ENCODE measurements around the gene CDYL2.

Gene CDYL2

GRCh38 chr16:80691111-80691741 lies 113.2 kb downstream of the CDYL2 start:
- TF ChIP-seq, protein P1, sequence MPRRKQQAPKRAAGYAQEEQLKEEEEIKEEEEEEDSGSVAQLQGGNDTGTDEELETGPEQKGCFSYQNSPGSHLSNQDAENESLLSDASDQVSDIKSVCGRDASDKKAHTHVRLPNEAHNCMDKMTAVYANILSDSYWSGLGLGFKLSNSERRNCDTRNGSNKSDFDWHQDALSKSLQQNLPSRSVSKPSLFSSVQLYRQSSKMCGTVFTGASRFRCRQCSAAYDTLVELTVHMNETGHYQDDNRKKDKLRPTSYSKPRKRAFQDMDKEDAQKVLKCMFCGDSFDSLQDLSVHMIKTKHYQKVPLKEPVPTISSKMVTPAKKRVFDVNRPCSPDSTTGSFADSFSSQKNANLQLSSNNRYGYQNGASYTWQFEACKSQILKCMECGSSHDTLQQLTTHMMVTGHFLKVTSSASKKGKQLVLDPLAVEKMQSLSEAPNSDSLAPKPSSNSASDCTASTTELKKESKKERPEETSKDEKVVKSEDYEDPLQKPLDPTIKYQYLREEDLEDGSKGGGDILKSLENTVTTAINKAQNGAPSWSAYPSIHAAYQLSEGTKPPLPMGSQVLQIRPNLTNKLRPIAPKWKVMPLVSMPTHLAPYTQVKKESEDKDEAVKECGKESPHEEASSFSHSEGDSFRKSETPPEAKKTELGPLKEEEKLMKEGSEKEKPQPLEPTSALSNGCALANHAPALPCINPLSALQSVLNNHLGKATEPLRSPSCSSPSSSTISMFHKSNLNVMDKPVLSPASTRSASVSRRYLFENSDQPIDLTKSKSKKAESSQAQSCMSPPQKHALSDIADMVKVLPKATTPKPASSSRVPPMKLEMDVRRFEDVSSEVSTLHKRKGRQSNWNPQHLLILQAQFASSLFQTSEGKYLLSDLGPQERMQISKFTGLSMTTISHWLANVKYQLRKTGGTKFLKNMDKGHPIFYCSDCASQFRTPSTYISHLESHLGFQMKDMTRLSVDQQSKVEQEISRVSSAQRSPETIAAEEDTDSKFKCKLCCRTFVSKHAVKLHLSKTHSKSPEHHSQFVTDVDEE (CRISPR knock-in tag; IDR thresholded peaks at IDR 0.05), result no peak
- TF ChIP-seq ISL1 (CRISPR knock-in tag; IDR thresholded peaks at IDR 0.05) (no peak), RARB (CRISPR knock-in tag; IDR thresholded peaks at IDR 0.05) (no peak), ZNF70 (CRISPR knock-in tag; IDR thresholded peaks at IDR 0.05) (no peak), CSDC2 (CRISPR knock-in tag; IDR thresholded peaks at IDR 0.05) (no peak), ESRRG (CRISPR knock-in tag; IDR thresholded peaks at IDR 0.05) (no peak), ZNF8 (CRISPR knock-in tag; IDR thresholded peaks at IDR 0.05) (no peak), ZNF565 (CRISPR knock-in tag; conservative IDR thresholded peaks at IDR 0.05; ENCODE audit: low read depth) (no peak), ARNTL (CRISPR knock-in tag; IDR thresholded peaks at IDR 0.05; ENCODE audit: borderline replicate concordance, low read depth) (no peak), OSR1 (CRISPR knock-in tag; IDR thresholded peaks at IDR 0.05) (no peak), POU6F1 (CRISPR knock-in tag; IDR thresholded peaks at IDR 0.05; ENCODE audit: borderline replicate concordance, low read depth) (no peak), ZFP30 (CRISPR knock-in tag; IDR thresholded peaks at IDR 0.05) (no peak), ZFP3 (CRISPR knock-in tag; IDR thresholded peaks at IDR 0.05) (no peak)
- TF ChIP-seq, protein P2, sequence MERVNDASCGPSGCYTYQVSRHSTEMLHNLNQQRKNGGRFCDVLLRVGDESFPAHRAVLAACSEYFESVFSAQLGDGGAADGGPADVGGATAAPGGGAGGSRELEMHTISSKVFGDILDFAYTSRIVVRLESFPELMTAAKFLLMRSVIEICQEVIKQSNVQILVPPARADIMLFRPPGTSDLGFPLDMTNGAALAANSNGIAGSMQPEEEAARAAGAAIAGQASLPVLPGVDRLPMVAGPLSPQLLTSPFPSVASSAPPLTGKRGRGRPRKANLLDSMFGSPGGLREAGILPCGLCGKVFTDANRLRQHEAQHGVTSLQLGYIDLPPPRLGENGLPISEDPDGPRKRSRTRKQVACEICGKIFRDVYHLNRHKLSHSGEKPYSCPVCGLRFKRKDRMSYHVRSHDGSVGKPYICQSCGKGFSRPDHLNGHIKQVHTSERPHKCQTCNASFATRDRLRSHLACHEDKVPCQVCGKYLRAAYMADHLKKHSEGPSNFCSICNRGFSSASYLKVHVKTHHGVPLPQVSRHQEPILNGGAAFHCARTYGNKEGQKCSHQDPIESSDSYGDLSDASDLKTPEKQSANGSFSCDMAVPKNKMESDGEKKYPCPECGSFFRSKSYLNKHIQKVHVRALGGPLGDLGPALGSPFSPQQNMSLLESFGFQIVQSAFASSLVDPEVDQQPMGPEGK (CRISPR knock-in tag; IDR thresholded peaks at IDR 0.05; ENCODE audit: borderline replicate concordance), result no peak
- no peak for ATAC-seq

DNA sequence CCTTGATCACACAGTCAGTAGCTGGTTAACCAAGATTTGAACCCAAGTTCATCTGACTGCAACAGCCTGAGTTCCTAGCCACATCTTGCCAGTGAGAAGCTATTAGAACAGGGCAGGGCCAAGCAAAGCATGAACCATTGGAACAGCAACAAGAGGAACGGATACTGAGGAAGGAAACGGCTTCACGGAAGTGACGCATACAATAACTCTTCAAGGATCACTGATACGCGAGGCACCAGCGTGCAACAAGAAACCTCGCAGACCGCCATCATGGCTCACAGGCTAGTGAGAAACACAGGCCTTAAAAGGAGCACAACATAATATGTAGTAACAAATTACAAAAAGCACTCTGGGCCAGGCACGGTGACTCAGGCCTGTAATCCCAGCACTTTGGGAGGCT lies 114.9 kb downstream of the CDYL2 start:
- TF ChIP-seq ZNF8 (CRISPR knock-in tag; IDR thresholded peaks at IDR 0.05), result no peak
- TF ChIP-seq, protein P3, sequence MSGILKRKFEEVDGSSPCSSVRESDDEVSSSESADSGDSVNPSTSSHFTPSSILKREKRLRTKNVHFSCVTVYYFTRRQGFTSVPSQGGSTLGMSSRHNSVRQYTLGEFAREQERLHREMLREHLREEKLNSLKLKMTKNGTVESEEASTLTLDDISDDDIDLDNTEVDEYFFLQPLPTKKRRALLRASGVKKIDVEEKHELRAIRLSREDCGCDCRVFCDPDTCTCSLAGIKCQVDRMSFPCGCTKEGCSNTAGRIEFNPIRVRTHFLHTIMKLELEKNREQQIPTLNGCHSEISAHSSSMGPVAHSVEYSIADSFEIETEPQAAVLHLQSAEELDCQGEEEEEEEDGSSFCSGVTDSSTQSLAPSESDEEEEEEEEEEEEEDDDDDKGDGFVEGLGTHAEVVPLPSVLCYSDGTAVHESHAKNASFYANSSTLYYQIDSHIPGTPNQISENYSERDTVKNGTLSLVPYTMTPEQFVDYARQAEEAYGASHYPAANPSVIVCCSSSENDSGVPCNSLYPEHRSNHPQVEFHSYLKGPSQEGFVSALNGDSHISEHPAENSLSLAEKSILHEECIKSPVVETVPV (CRISPR knock-in tag; IDR thresholded peaks at IDR 0.05), result no peak
- no peak for TF ChIP-seq SNAI2 (CRISPR knock-in tag; IDR thresholded peaks at IDR 0.05)
- no peak for TF ChIP-seq OSR1 (CRISPR knock-in tag; IDR thresholded peaks at IDR 0.05)
- TF ChIP-seq, protein P4, sequence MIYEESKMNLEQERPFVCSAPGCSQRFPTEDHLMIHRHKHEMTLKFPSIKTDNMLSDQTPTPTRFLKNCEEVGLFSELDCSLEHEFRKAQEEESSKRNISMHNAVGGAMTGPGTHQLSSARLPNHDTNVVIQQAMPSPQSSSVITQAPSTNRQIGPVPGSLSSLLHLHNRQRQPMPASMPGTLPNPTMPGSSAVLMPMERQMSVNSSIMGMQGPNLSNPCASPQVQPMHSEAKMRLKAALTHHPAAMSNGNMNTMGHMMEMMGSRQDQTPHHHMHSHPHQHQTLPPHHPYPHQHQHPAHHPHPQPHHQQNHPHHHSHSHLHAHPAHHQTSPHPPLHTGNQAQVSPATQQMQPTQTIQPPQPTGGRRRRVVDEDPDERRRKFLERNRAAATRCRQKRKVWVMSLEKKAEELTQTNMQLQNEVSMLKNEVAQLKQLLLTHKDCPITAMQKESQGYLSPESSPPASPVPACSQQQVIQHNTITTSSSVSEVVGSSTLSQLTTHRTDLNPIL (CRISPR knock-in tag; IDR thresholded peaks at IDR 0.05; ENCODE audit: low read depth), result no peak
- TF ChIP-seq ZFP3 (CRISPR knock-in tag; IDR thresholded peaks at IDR 0.05), result no peak
- no peak for TF ChIP-seq TOX (CRISPR knock-in tag; IDR thresholded peaks at IDR 0.05; ENCODE audit: borderline replicate concordance)
- no peak for TF ChIP-seq ZNF70 (CRISPR knock-in tag; IDR thresholded peaks at IDR 0.05)
- TF ChIP-seq GLIS3 (CRISPR knock-in tag; IDR thresholded peaks at IDR 0.05), result no peak
- TF ChIP-seq BACH2 (CRISPR knock-in tag; IDR thresholded peaks at IDR 0.05; ENCODE audit: borderline replicate concordance), result no peak
- no peak for TF ChIP-seq ESRRG (CRISPR knock-in tag; IDR thresholded peaks at IDR 0.05)
- no peak for ATAC-seq

DNA sequence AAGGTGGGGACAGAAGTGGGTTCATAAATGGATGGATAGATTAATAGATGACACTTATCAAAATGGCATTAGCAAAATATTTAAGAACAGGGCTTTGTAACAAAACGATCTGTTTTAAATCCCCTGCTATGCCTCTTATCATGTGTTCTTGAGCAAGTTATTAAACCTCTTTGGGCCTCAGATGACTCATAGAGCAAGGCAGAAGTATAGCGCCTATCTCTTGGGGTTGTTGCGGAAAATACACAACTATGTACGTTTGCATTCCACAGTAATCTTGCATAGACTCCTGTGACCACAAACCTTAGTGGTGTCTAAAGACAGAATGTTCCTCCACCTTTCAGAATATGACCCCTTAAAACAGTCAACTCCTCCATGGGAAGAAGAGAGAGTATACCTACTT lies 116.8 kb downstream of the CDYL2 start:
- ATAC-seq, result no peak
- TF ChIP-seq ZNF8 (CRISPR knock-in tag; IDR thresholded peaks at IDR 0.05) (no peak), RARB (CRISPR knock-in tag; IDR thresholded peaks at IDR 0.05) (no peak), ZNF70 (CRISPR knock-in tag; IDR thresholded peaks at IDR 0.05) (no peak), PPARA (CRISPR knock-in tag; IDR thresholded peaks at IDR 0.05; ENCODE audit: borderline replicate concordance) (no peak), ARNTL (CRISPR knock-in tag; IDR thresholded peaks at IDR 0.05; ENCODE audit: borderline replicate concordance, low read depth) (no peak), ZNF565 (CRISPR knock-in tag; conservative IDR thresholded peaks at IDR 0.05; ENCODE audit: low read depth) (no peak), GLIS3 (CRISPR knock-in tag; IDR thresholded peaks at IDR 0.05) (no peak), TOX (CRISPR knock-in tag; IDR thresholded peaks at IDR 0.05; ENCODE audit: borderline replicate concordance) (no peak), ZFP30 (CRISPR knock-in tag; IDR thresholded peaks at IDR 0.05) (no peak), SNAI2 (CRISPR knock-in tag; IDR thresholded peaks at IDR 0.05) (no peak), ZC3H10 (CRISPR knock-in tag; IDR thresholded peaks at IDR 0.05) (no peak), ESRRG (CRISPR knock-in tag; IDR thresholded peaks at IDR 0.05) (no peak), CSDC2 (CRISPR knock-in tag; IDR thresholded peaks at IDR 0.05) (no peak)
- TF ChIP-seq, protein P2 (CRISPR knock-in tag; IDR thresholded peaks at IDR 0.05; ENCODE audit: borderline replicate concordance), result no peak
- TF ChIP-seq, protein P3 (CRISPR knock-in tag; IDR thresholded peaks at IDR 0.05), result no peak

Measured in SK-N-SH treated with all-trans-retinoic acid at 6 μM for 48 hours (cell line).